ENCODE data around the gene ABCB10.
"Not testable (repeated sequence)": the region's sequence is repeated elsewhere in the genome, so short reads cannot be mapped to it uniquely, and the experiment has no call there.

ABCB10 gene

DNA sequence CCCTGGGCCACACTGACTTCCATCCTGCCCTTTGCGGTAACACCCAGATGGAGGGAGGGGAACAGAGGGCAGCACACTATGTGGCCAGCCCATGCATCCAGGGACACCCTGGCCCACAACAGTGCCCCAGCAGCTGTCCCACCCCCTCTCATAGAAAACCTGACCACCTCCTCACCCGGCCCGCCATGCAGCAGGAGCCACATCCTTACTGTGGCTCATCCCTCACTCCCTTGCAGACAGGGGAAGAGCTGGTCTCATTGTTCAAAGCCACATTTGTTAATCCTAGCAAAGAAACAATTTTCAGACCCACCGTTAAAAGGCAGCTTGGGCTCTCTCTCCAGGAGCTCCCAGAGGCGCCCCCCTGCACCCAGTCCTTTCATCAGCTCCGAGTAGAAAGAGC is 27.2 kb downstream of the ABCB10 start:
- no peak for DNase-seq

DNA sequence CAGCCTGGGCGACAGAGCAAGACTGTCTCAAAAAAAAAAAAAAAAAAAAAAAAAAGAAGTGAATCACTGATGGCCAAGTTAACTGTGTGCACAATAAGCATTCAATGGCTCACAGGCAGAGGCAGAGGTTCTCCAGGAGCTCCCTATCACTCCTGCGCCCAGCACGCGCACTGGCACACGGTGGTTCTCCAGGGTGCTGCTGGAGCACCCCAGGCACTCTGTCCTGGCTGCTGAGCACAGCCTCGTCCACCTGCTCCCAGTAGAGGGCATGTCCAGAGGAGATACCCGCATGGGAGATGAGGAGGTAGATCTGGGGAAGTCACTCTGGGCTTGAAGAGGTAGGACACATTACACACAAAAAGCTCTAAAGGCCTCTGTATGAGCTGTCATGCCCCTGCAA is 28.9 kb downstream of the ABCB10 start:
- DNase-seq = no peak

DNA sequence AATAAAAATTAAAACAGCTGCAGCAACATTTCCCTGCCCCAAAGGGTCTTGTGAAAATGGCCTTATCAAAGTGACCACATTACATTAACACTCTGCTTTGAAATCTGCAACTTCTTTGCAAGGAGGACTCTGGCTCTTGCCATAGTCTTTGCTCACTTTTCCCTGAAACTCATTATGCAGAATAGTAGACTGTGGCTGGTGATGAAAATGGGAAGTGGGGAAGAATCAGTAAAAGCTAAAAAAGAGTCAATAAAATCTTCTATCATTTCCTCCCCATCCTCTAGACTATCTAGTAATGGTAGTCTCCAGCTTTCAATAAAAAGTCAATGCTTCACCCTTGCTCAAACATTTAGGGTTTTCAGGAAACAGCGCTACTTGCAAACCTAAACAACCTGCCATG is 31.8 kb downstream of the ABCB10 start:
- no peak for DNase-seq

DNA sequence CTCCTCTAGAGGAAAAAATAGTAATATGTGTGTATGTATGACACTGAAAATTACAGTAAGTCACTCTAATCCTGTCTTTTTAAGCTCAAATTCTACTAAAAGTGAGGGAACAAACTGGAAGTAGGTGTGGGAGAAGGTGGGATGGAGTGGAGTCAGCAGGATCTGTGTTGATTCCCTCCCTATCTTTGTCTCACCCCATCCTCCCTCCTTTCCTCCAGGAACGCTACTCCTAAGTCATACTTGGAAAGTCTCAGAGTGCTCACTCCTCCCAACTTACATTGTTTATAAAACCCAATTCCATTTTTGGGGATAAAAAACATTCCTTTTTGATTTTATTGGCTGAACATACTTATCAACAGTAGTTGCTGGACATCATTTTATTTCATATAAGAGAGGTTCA is 35.5 kb downstream of the ABCB10 start:
- no peak for DNase-seq

DNA sequence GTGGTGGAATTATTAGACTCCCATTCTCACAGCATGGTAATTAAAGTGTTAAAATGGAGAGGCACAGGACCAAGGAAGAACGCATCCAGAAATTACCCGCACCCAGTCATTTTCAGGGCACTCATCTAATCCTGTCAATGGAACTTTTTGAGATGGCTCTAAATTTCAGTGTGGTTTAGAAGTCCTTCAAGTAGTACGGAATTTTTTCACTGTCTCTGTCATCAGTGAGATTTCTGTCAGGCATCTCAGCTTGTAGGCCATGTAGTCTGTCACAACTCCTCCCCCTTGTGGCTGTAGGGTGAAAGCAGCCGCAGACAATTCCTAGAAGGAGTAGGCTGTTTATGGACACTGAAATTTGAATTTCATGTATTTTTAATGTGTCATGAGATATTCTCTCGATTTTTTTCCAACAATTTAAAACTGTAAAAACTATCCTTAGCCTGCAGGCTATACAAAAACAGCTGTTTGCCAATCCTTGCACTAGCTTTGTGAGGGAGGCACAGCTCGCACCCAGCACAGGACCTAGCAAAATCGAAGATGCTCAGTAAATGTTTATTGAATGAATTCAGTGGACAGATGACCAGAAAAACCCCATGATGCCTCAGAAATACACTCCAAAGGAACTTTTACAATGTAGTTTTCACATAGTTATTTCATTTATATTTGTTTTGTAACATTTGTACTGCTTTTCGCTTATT is 43.8 kb downstream of the ABCB10 start:
- DNase-seq = peak; percentile 62

DNA sequence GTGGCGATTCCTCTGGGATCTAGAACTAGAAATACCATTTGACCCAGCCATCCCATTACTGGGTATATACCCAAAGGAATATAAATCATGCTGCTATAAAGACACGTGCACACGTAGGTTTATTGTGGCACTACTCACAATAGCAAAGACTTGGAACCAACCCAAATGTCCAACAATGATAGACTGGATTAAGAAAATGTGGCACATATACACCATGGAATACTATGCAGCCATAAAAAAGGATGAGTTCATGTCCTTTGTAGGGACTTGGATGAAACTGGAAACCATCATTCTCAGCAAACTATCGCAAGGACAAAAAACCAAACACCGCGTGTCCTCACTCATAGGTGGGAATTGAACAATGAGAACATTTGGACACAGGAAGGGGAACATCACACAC is 46.9 kb downstream of the ABCB10 start:
- not testable (repeated sequence) for DNase-seq

DNA sequence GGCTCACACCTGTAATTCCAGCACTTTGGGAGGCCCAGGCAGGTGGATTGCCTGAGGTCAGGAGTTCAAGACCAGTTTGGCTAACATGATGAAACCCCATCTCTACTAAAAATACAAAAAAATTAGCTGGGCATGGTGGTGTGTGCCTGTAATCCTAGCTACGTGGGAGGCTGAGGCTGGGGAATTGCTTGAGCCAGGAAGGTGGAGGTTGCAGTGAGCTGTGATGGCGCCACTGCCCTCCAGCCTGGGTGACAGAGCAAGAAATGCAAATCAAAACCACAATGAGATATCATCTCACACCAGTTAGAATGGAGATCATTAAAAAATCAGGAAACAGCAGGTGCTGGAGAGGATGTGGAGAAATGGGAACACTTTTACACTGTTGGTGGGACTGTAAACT is 47.3 kb downstream of the ABCB10 start:
- DNase-seq = not testable (repeated sequence)

DNA sequence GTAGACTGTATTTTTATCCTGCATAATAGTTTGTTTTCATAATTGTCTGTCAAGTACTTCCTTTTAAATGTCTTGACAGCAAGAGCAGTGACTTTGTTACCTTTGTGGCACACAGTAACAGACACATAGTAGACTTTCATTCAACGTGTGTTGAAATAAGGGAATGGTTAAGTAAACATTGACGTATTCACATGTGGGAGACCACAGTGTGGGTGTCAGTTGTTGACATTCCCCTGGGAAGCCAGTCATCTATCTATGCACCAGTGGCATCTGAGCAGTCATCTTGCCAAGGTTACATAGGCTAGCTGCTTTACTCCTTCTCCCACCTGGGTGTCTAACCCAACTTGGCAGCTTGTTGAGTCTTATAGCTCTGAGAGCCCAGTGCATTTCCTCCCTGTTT is 48.9 kb downstream of the ABCB10 start:
- DNase-seq = no peak

DNA sequence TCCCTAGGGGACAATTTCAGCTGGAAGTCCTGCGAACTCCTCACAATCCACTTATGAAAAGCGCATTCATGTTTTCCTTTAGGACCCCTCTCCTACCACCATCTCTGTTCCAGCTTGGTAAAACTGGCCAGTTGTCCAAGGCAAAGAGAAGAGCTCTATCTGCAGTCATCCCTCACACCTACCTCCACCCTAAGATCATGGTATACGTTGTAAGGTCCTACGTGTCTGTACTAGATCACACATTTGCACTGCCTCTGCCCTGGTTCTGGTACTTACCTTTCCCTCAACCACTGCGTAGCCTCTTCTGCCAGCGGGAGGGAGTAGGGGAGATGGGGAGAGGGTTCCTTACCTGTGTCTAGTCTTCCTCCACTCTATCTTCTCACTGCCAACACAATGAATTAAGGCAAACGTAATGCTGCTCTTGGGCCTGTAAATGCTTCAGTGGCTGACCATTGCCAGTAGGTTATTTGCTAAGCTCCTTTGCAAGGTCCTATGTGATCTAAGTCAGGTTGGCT is 49.6 kb downstream of the ABCB10 start:
- DNase-seq = no peak

DNA sequence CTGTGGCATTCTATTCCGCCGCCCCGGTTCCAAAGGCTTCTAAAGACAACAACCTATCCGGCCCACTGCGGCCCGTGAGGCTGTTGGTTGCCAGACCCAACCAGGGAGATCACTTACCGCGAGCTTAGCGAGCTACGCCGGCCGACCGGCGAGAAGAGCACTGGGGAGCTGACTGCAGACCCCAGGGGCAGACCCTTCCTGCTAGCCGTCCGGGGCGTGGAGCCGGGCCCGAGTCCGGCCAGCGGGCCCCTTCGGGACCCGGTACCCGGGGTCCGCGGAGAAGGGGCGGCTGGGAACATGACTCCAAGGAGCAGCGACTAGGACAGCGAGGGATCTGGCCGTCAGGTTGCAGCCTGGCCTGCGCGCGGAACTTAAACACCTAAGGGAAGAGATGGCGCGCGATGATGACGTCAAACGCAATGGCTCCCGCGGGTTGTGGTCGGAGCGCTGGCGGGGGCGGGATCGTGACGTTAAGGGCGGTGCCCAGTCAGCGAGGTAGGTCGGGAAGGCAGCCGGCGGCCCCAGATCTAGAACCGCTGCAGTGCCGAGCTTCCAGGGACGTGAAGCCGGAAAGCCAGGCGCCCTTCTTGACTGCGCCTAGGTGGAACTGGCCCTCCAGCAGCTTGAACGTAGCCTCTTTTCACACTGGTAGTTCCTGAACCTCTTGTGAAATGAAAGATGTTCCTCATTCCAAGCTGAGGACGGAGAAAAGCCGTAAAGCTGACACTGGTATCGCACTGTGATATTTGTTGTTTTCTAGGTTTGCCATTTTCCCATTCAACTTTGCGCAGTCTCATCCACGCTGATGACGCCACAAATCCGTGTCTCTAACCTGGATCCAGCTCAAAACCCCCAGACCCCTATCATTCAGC is 50.3 kb downstream of the ABCB10 start, which contains the start of gene NUP133:
Gene NUP133, minus strand, starts transcription at position 391 of the 872 bp plus-strand sequence. Its CDS starts 92 bp downstream, at position 299.
- peak; percentile 99 for DNase-seq

DNA sequence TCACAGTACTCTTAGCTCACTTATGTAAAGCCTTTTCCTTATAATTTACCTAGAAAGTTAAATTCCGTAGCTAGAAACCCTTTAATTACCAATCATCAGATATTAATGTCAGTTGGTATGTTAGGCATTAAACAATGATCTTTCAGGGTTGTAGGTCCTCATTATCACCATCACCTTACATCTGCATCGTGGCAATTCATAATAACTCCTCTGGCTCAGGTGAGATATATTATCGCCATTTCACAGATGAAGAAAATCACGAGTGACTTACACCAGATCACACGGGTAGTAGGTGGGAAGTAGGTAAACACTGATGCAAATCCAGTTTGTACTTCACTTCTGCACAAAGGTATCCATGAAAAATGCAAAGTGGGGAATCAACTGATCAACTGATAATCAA is 51.0 kb downstream of the ABCB10 start:
- no peak for DNase-seq

DNA sequence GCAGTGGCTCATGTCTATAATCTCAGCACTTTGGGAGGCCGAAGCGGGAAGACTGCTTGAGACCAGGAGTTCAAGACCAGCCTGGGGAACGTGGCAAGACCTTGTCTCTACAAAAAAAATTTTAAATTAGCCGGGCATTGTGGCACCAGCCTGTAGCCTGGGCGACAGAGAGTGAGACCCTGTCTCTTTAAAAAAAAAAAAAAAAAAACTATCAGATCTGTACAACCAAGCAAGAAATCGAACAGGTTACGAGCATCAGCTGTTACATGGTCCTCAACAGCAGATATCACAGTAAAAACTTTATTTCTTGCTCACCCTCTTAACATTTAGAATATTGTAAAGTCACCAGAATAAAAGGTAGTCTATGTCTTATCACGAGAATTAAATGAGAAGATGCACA is 51.9 kb downstream of the ABCB10 start:
- DNase-seq = no peak

DNA sequence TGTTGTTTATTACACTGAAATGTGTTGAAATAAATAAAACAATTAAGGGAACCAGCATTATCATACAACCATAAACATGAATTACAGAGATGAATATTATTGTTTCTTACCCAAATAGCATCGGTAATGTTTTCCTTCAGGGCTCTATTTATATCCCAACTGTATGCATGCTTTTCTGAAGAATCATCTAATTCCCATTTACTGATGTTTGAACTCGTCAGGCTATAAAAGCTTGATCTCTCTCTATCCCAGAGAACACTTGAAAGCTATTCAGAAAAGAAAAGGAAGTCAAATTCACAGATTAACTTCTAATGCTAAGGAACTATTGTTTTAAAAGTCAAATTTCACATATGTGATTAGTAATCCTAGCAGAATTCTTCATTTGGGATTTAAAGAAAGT is 62.7 kb downstream of the ABCB10 start:
- DNase-seq = no peak

DNA sequence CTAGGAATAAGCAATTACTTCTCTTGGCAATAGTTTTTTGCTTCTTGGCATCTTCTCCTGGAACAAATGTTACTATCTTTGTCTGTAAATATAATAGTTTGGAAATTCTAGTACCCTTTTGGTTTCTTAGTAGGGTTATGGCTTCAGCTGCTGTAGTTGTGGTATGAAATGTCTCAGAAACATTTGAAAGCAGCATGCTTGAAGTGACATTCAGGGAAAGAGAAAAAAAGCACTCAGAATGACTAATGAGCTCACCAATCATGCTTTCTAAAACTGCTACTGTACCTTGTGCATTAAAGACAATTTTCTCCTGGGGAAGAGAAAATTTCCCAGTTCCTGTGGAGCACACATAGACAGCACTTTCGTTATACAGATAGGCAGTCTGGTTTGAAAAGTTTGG is 71.3 kb downstream of the ABCB10 start:
- no peak for DNase-seq

DNA sequence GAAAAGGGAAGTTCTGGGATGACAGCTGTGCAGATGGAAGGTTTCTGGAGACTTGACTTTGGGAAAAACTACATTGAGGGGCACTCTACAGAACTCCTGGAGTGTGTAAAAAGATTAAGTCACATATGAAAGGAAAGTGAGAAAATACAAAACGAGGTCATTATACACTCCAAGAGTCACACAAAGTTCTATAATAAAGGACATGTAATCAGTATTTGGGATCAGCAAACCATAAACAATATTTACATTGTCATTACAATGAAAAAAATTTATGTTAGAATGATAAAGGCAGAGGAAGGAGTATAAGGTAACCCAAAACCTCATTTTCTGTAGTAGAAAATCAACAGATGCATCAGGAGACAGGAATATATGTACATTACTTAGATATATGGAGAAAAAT is 73.2 kb downstream of the ABCB10 start:
- DNase-seq = no peak

DNA sequence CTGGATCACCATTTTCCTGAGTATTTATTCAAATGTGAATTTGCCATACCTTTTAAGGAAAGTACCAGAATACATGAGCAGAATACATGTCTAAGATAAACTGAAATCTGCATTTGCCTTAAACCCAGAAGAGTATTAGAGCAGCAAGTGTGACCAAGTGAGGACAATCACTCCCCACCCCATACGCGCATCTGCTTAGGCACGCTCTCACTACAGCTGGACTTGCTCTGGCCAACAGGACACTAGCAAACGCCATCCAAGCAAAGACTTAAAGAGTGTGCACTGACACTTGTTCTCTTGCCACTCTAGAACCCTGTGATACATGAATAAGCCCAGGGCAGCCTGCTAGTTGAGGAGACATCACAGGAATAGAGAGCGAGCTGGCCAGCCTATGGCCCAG is 76.0 kb downstream of the ABCB10 start:
- DNase-seq = no peak

DNA sequence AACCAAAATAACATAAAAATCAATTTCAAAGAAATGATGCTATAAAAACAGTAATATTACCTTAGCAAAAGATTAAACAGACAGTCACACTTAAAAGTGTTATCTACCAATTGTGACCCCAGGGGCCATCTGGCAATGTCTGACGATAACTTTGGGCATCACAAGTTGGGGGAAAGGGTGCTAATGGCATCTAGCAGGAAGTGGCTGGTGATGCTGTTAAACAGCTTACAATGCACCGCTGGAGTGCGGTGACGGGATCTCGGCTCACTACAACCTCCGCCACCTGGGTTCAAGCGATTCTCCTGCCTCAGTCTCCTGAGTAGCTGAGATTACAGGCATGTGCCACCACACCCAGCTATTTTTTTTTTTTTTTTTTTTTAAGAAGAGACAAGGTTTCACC is 78.0 kb downstream of the ABCB10 start:
- DNase-seq = no peak

DNA sequence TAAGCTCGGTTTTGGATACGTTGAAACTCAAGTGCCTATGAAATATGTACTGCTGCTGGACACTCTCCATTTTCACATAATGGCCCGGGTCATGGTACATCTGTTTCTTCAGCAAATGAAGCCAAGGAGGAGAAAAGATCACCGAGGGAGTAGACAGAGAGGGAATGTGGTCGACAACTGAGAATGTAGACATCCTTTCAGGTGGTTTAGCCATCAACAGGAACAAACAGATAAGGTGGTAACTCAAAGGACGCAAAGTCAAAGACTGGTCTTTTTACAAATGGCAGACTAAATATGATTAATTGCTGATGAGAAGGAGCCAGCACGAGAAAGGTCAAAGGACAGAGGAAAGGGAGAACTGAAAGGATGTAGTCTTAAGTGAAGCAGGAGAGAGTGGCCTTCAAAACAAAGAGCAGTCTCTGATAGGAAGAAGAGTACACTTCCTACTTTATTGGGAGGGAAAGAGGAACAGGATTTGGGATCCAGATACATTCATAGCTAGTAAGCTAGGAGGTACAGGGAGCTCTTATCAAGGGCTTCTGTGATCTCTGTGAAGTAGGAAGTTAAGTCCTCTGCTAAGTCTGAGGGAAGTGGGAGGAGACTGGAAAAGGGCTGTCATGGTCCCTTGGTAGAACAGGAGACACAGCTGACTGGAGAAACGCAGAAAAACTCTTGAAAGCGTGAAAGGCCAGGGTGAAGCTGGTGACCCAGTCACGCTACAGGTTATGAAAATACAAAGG is 78.7 kb downstream of the ABCB10 start:
- no peak for DNase-seq

DNA sequence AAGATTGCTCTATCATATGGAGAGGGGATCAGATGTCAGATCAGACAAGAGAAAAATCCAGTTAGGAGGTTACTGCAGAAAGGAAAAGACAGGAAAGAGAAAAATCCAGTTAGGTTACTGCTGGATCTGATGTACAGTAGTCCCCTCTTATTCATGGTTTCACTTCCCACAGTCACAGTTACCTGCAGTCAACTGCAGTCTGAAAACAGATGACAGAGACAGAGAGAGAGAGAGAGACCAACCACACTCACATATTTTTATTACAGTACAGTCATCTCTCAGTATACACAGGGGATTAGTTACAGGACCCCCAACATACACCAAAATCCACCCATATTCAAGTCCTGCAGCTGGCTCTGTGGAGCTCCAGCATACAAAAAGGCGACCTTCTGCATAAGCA is 79.7 kb downstream of the ABCB10 start:
- no peak for DNase-seq

DNA sequence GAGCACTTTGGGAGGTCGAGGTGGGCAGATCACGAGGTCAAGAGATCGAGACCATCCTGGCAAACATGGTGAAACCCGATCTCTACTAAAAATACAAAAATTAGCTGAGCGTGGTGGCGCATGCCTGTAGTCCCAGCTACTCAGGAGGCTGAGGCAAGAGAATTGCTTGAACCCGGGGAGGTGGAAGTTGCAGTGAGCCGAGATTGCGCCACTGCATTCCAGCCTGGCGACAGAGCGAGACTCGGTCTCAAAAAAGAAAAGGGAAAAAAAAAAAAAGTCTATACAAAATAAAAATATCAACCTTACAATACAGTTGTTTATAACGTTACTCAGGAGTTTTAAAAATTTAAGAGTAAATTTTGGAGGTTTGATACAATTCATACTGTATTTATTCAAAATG is 82.6 kb downstream of the ABCB10 start:
- not testable (repeated sequence) for DNase-seq

DNA sequence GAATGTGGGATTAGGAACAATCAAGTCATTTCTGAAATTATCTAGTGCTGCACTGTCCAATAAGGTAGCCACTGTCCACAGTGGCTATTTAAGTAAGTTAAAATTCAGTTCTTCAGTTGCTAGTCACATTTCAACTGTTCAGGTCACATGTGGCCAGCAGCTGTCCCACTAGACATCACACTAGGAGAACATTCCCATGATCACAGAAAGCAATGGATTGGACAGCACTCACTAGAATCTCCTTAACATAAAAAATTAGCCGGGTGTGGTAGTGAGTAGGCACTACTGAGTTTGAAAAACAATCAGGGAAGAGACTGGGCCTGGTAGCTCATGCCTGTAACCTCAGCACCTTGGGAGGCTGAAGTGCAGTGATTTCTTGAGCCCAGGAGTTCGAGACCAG is 84.0 kb downstream of the ABCB10 start:
- DNase-seq = no peak

DNA sequence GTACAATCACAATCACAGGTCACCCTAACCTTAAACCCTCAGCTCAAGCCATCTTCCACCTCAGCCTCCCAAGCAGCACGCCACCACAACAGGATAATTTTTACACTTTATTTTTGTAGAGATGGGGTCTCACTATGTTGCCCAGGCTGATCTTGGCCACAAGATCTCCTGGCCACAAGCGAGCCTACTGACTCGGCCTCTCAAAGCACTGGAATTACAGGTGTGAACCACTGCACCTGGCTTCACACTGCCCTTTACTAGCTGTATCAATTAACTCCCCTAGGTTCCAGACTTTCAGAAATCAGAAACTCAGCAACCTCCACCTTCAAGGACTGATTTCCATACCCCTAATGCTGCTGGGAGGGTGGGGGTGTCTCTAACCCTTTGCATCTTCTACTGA is 87.3 kb downstream of the ABCB10 start:
- DNase-seq = no peak

DNA sequence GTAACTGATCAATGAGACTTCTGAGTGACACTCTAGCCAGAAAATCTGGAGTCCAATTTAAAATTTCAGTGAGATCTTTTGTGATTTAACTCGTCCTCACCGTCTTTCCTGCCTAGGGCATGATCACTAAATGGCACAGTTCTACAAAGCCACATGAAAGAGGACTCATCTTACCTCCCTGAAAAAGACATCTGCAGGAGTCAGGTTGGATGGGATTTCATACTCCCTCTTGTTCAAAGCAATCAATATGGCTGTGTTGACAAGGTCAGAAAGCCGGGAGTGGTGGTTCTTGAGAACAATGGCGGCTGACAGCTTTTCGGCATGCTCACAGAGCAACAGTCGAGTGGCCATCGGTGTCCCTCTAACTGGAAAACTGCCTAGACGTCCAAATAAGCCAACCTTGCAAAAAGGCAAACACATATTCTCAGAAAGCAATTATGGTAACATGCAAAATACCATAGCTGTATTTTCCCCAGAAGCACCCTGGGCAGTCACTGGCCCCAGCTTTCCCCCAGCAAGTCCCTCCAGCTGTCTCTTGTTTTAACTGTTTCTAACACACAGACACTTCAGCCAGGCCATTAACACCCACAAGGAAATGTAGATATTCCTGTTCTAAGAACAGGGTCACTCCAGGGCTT is 88.0 kb downstream of the ABCB10 start:
- DNase-seq = no peak

Measured in activated naive CD4-positive, alpha-beta T cell treated with anti-CD3 and anti-CD28 coated beads, Interleukin-2, amount 50 U/mL, for 16 hours (primary cell).